ENCODE data around the gene SPATA2. TPM values are rescaled to one million over a fixed set of nuclear protein-coding genes. Genes with fewer than 3 reads are reported as not detected.
A peak's percentile ranks its signal among the peaks of the same experiment; 100 is the strongest.

Gene SPATA2
- total and polyA plus RNA-seq, 2 of the 13 experiments (the other 11 are each of a cell fraction or from before 2014, with no cell fraction given), result 3.2 to 8.7 TPM

DNA sequence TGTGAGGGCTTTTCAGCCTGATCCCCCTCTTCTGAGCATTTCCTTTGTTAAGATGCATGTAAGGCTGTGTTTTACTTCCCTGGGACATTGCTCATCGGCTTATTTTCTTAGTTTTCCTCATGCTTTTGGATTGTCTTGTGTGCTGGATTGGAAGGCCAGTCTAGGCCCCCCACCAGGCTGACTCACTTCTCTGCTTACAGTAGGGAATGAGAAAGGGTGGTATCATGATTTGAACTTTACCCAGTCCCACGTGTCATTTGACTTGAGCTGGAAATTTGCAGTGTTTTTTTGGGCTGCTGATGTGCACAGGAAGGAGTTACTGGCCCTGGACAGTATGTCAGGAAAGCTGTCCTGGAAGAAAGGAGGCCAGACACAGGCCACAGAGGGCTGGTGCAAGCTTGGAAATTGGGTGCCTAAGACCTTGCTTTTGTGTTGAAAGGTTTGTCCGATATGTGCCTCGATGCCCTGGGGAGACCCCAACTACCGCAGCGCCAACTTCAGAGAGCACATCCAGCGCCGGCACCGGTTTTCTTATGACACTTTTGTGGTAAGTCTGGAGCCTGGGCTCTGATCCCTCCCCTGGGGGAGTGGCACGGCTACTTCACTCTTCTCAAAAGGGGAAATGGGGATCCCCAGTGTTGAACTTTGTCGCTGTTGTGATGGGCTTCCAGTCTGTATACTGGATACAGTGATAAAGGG lies 33.6 kb upstream of the SPATA2 start (continued):
- TF ChIP-seq GATAD2A (CRISPR knock-in tag; IDR thresholded peaks at IDR 0.05) (peak; percentile 38; the same call in 1 of the 2 replicates), TARDBP (CRISPR knock-in tag; IDR thresholded peaks at IDR 0.05) (no peak), HES4 (CRISPR knock-in tag; IDR thresholded peaks at IDR 0.05; ENCODE audit: borderline replicate concordance) (no peak), FOXK1 (CRISPR knock-in tag; IDR thresholded peaks at IDR 0.05; ENCODE audit: borderline replicate concordance, low read depth) (no peak), SRSF4 (IDR thresholded peaks at IDR 0.05; ENCODE audit: low read depth, low read length, poor library complexity, severe bottlenecking) (no peak), AHR (CRISPR knock-in tag; IDR thresholded peaks at IDR 0.05) (no peak), SRY (CRISPR knock-in tag; IDR thresholded peaks at IDR 0.05) (no peak), PHB2 (IDR thresholded peaks at IDR 0.05; ENCODE audit: partially characterized antibody) (no peak), ZNF564 (CRISPR knock-in tag; IDR thresholded peaks at IDR 0.05) (no peak), ZNF24 (IDR thresholded peaks at IDR 0.05) (no peak), ZBTB3 (CRISPR knock-in tag; IDR thresholded peaks at IDR 0.05; ENCODE audit: borderline replicate concordance, low read depth) (0 out of 2 replicates have a peak, but pooled peaks have one; percentile 46), SIN3A (IDR thresholded peaks at IDR 0.05; ENCODE audit: borderline replicate concordance, low read depth, low read length) (no peak), ZNF230 (CRISPR knock-in tag; IDR thresholded peaks at IDR 0.05) (no peak), STAG1 (CRISPR knock-in tag; IDR thresholded peaks at IDR 0.05) (no peak), ZNF160 (CRISPR knock-in tag; IDR thresholded peaks at IDR 0.05) (no peak), ZNF775 (CRISPR knock-in tag; IDR thresholded peaks at IDR 0.05; ENCODE audit: borderline replicate concordance) (no peak), MED8 (CRISPR knock-in tag; IDR thresholded peaks at IDR 0.05; ENCODE audit: insufficient replicate concordance) (no peak), BORCS8-MEF2B (CRISPR knock-in tag; IDR thresholded peaks at IDR 0.05) (peak; percentile 70; the same call in 1 of the 2 replicates), RXRB (CRISPR knock-in tag; IDR thresholded peaks at IDR 0.05; ENCODE audit: borderline replicate concordance) (no peak), MYNN (CRISPR knock-in tag; IDR thresholded peaks at IDR 0.05; ENCODE audit: low read depth) (no peak), ETV6 (CRISPR knock-in tag; conservative IDR thresholded peaks at IDR 0.05) (no peak), MED1 (CRISPR knock-in tag; IDR thresholded peaks at IDR 0.05) (0 out of 2 replicates have a peak, but pooled peaks have one; percentile 15), TBP (CRISPR knock-in tag; IDR thresholded peaks at IDR 0.05) (no peak), ZNF383 (CRISPR knock-in tag; IDR thresholded peaks at IDR 0.05; ENCODE audit: borderline replicate concordance) (no peak), SETDB1 (CRISPR knock-in tag; IDR thresholded peaks at IDR 0.05; ENCODE audit: borderline replicate concordance) (no peak; the same call in 1 of the 2 replicates), ZNF256 (CRISPR knock-in tag; conservative IDR thresholded peaks at IDR 0.05) (no peak)
- TF ChIP-seq, protein P1, sequence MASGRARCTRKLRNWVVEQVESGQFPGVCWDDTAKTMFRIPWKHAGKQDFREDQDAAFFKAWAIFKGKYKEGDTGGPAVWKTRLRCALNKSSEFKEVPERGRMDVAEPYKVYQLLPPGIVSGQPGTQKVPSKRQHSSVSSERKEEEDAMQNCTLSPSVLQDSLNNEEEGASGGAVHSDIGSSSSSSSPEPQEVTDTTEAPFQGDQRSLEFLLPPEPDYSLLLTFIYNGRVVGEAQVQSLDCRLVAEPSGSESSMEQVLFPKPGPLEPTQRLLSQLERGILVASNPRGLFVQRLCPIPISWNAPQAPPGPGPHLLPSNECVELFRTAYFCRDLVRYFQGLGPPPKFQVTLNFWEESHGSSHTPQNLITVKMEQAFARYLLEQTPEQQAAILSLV (CRISPR knock-in tag; IDR thresholded peaks at IDR 0.05; ENCODE audit: borderline replicate concordance), result no peak
- TF ChIP-seq, protein P2, sequence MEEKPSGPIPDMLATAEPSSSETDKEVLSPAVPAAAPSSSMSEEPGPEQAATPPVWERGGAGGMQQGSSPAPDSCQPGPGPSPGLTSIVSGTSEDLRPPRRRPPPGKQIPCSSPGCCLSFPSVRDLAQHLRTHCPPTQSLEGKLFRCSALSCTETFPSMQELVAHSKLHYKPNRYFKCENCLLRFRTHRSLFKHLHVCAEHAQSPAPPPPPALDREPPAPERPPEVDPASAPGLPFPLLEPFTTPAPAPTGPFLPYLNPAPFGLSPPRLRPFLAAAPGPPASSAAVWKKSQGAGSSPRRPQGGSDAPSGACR (CRISPR knock-in tag; IDR thresholded peaks at IDR 0.05), result no peak

Measured in HepG2 (cell line).